GM18520 (cell line): Measurements from ENCODE around the gene NOMO2.
"Not testable (repeated sequence)": the region's sequence is repeated elsewhere in the genome, so short reads cannot be mapped to it uniquely, and the experiment has no call there.

Source experiments
- ATAC-seq: cut with Tn5 transposase; IDR thresholded peaks from one replicate; pipeline ENCODE4 v1.9.1; 2021; ENCODE audit not compliant: unreplicated experiment

NOMO2 gene

GRCh38 chr16:18579261-18579660 lies 17.4 kb upstream of the NOMO2 start:
- not testable (repeated sequence) for ATAC-seq

GRCh38 chr16:18577942-18578341 lies 16.0 kb upstream of the NOMO2 start:
- ATAC-seq = not testable (repeated sequence)

GRCh38 chr16:18575945-18576344 lies 14.0 kb upstream of the NOMO2 start:
- not testable (repeated sequence) for ATAC-seq

- ATAC-seq = not testable (repeated sequence)
Observed at GRCh38 chr16:18575298-18575917, 13.5 kb upstream of the NOMO2 start.

GRCh38 chr16:18573887-18574286 lies 12.0 kb upstream of the NOMO2 start:
- not testable (repeated sequence) for ATAC-seq

GRCh38 chr16:18572973-18573372 lies 11.1 kb upstream of the NOMO2 start:
- not testable (repeated sequence) for ATAC-seq

- not testable (repeated sequence) for ATAC-seq
Observed at GRCh38 chr16:18571307-18571850, 9.5 kb upstream of the NOMO2 start.

GRCh38 chr16:18570529-18571306 lies 8.8 kb upstream of the NOMO2 start:
- ATAC-seq = not testable (repeated sequence)

GRCh38 chr16:18560416-18561220 lies 1.3 kb downstream of the NOMO2 start:
- ATAC-seq = not testable (repeated sequence)

- not testable (repeated sequence) for ATAC-seq
Observed at GRCh38 chr16:18553671-18554070, 8.2 kb downstream of the NOMO2 start.

- ATAC-seq = not testable (repeated sequence)
Observed at GRCh38 chr16:18547382-18547781, 14.5 kb downstream of the NOMO2 start.

- ATAC-seq = not testable (repeated sequence)
Observed at GRCh38 chr16:18546853-18547252, 15.0 kb downstream of the NOMO2 start.

GRCh38 chr16:18544232-18545081 lies 17.4 kb downstream of the NOMO2 start:
- not testable (repeated sequence) for ATAC-seq

- not testable (repeated sequence) for ATAC-seq
Observed at GRCh38 chr16:18541912-18542311, 20.0 kb downstream of the NOMO2 start.

- ATAC-seq = not testable (repeated sequence)
Observed at GRCh38 chr16:18537004-18537403, 24.9 kb downstream of the NOMO2 start.

- ATAC-seq = not testable (repeated sequence)
Observed at GRCh38 chr16:18535519-18536168, 26.3 kb downstream of the NOMO2 start.

GRCh38 chr16:18534308-18534707 lies 27.6 kb downstream of the NOMO2 start:
- ATAC-seq = not testable (repeated sequence)

GRCh38 chr16:18531323-18531722 lies 30.6 kb downstream of the NOMO2 start:
- not testable (repeated sequence) for ATAC-seq

- ATAC-seq = not testable (repeated sequence)
Observed at GRCh38 chr16:18530329-18530728, 31.6 kb downstream of the NOMO2 start.

- not testable (repeated sequence) for ATAC-seq
Observed at GRCh38 chr16:18526547-18526946, 35.4 kb downstream of the NOMO2 start.
